Aorta (tissue), 5 donors: Measurements from ENCODE around the gene KCNMA1. TPM values are rescaled to one million over a fixed set of nuclear protein-coding genes. Genes with fewer than 3 reads are reported as not detected.
A peak's percentile ranks its signal among the peaks of the same experiment; 100 is the strongest.

Source experiments
- ATAC-seq: fragments of 200-7000 bp; cut with Tn5 transposase; one replicate; pipeline ENCODE4 v1.9.1; 2022; ENCODE audit warnings: moderate library complexity; ENCODE audit not compliant: low FRiP score
- DNase-seq, 2 donors: peaks; one replicate each; pipeline ENCODE4 v3.0.0-alpha.2; 2020
- H3K27ac ChIP-seq, 2 donors: one replicate each; pipeline ENCODE4 v1.5.1; 2013; ENCODE audit warnings: low read length in 2 of 2, mild to moderate bottlenecking in 2 of 2, moderate library complexity in 2 of 2, control low read depth in 1 of 2, inconsistent platforms in 1 of 2, low read depth in 1 of 2
- H3K27me3 ChIP-seq, 2 donors: one replicate each; pipeline ENCODE4 v1.6.1; 2013; ENCODE audit warnings: control low read depth in 1 of 2, low read length in 1 of 2, mild to moderate bottlenecking in 1 of 2, moderate library complexity in 1 of 2; ENCODE audit not compliant: insufficient read depth in 2 of 2, control insufficient read depth in 1 of 2
- H3K36me3 ChIP-seq, 2 donors: one replicate each; pipeline ENCODE4 v1.6.1; 2013; ENCODE audit warnings: control low read depth in 1 of 2, low read length in 1 of 2, mild to moderate bottlenecking in 1 of 2; ENCODE audit not compliant: insufficient read depth in 2 of 2, control insufficient read depth in 1 of 2
- H3K4me1 ChIP-seq, 2 donors: one replicate each; pipeline ENCODE4 v1.6.1; 2013; ENCODE audit warnings: low read length in 2 of 2, control low read depth in 1 of 2, mild to moderate bottlenecking in 1 of 2, moderate library complexity in 1 of 2; ENCODE audit not compliant: insufficient read depth in 2 of 2, control insufficient read depth in 1 of 2
- H3K4me3 ChIP-seq, 2 donors: one replicate each; pipeline ENCODE4 v1.5.1; 2013; ENCODE audit warnings: low read length in 2 of 2, control low read depth in 1 of 2, mild to moderate bottlenecking in 1 of 2
- H3K9me3 ChIP-seq: one replicate; pipeline ENCODE4 v1.6.1; 2013; ENCODE audit warnings: mild to moderate bottlenecking, low read length; ENCODE audit not compliant: control insufficient read depth
- WGBS, 2 donors: extraction: QIAGEN DNeasy Blood & Tissue Kit; methylation state at CpG; one replicate each; pipeline ENCODE4 v1.1.7; 2013; 5-methylcytosine and 5-hydroxymethylcytosine counted together
- intact Hi-C, 2 donors: fragments of 100-400 bp; cut with DNase I; formaldehyde crosslinking; loops; one replicate each; pipeline versions ENCODE4 v1.14.2 to v1.15.0; 2022
- polyA plus RNA-seq, 2 donors: library from polyadenylated mRNA; stranded (reverse); fragments of 200-250 nt; gene quantifications; one replicate each; pipeline ENCODE4 v1.2.3, GENCODE V29; 2013
- total RNA-seq, 2 donors: library from RNA; stranded (reverse); fragmentation: NEBNext Ultra II Directional; extraction: Animal tissue kit (Norgen Biotek cat#: 25700); gene quantifications; one replicate each; pipeline ENCODE4 v1.2.1, GENCODE V29; 2021
- donor health status: healthy with polysubstance abuse.
- donor health status: Bipolar disorder and iron deficiency.
- donor health status: DM: no; HTN: no; CAD: no.
- donor health status: DM: no; HTN: no; CAD: no.
- donor health status: DM: yes; HTN: yes; CAD: no.

The KCNMA1 gene
- total and polyA plus RNA-seq, 4 donors: 36.8 to 163 (median 125) TPM

DNA sequence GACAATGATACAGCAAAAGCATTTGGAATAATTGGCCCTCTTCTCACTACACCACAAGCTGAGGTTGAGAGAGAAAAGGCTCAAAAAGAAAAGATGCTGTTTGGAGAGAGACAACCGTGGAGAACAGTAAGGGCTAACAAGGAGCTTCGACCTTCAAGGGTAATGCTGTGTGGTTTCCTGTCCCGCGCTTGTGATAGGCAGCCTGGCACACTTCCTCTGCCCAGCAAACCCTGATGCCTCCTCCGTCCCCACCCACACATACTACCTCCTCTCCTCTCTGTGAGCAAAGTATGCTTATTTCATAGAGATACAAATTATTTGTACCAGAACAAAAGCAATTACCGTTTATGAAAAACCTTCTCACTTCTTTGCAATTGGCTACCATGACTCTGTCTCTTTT is 755.4 kb downstream of the KCNMA1 start:
- no peak for ATAC-seq
- WGBS, 2 donors: 81 to 89% methylated on average over 6 of the region's 6 CpGs
- Histone ChIP-seq H3K27ac (no peak overlapping the region), H3K36me3 (peaks cover 2 to 7% of the 10 kb centered on the region in 2 donors), H3K9me3 (no peaks in the 10 kb centered on the region), H3K4me3 (no peak overlapping the region), H3K27me3 (no peaks in the 10 kb centered on the region), H3K4me1 (no peaks in the 10 kb centered on the region)
- DNase-seq: peak in 1 of 2 donors; percentile 43
- intact Hi-C loops: no loop called here

DNA sequence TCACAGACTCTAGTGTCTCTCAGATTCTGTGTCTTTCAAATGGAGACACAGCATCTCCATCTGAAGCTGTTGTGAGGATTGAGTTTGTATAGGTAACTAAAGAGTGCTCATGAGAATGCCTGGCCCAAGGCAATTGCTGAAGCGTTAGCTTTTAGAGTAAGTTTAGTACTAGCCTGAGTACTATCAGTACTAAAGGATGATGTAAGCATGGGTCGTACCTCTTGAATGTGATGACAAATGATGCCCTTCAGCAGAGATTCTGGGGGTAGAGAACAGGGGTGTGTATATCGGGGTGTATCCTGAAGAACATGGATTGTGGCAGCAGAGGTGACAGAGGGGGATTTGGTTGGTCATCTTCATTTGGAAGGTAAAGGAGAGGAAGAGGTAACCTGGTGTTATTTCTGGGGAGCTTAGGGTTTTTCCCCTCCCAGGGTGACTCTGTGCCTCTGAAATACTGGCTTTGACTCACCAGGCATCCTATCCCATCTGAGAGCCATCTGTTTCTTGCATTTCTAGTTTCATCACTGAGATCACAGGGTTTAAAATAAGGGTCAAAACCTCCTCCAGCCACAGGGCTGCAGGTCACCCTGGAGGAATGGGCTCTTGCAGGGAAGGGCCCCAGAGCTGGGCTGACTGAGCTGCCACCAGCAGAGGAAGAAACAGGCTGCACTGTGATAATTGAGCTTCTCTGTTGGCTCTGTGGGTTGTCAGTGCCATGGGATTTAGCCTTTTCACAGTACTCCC is 756.0 kb downstream of the KCNMA1 start:
- WGBS, 2 donors: 85 to 86% methylated on average over 3 of the region's 3 CpGs
- Histone ChIP-seq H3K27ac (no peak overlapping the region), H3K27me3 (no peaks in the 10 kb centered on the region), H3K9me3 (no peaks in the 10 kb centered on the region), H3K36me3 (peaks cover 2 to 7% of the 10 kb centered on the region in 2 donors), H3K4me3 (no peak overlapping the region), H3K4me1 (no peaks in the 10 kb centered on the region)
- no peak for ATAC-seq
- DNase-seq: no peak
- intact Hi-C loops: no loop called here

DNA sequence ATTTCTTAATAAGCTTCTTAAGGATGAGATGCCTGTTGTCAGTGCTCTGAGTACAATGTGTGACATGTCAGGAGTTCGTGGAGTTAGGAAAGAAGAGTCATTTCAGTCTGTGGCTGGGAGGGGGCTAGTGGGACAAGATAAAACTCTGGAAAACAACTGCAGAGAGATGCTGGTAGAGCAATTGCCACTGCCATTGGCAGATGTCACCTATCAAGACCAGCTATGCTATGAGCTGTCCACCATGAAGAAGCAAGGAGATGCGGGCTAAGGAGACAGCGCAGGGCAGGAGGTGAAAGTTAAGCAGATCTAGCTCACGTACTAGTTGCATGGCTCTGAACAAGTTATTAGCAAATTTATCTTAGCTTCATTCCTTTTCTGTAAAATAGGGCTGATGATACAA is 756.7 kb downstream of the KCNMA1 start:
- intact Hi-C loops: no loop called here
- no peak overlapping the region for H3K27ac ChIP-seq
- H3K4me1 ChIP-seq: no peaks in the 10 kb centered on the region
- H3K9me3 ChIP-seq: no peaks in the 10 kb centered on the region
- peaks cover 2 to 7% of the 10 kb centered on the region in 2 donors for H3K36me3 ChIP-seq
- H3K4me3 ChIP-seq: no peak overlapping the region
- DNase-seq (no peak), ATAC-seq (no peak)
- H3K27me3 ChIP-seq: no peaks in the 10 kb centered on the region
- WGBS, 2 donors: 97 to 98% methylated on average over 4 of the region's 4 CpGs

GRCh38 chr10:76879116-76879913 is 758.3 kb downstream of the KCNMA1 start:
- Histone ChIP-seq H3K4me1 (no peaks in the 10 kb centered on the region), H3K27me3 (no peaks in the 10 kb centered on the region), H3K4me3 (no peak overlapping the region), H3K9me3 (no peaks in the 10 kb centered on the region), H3K36me3 (peaks cover 2 to 7% of the 10 kb centered on the region in 2 donors), H3K27ac (no peak overlapping the region)
- DNase-seq (no peak), ATAC-seq (no peak)
- 72 to 78% methylated on average over 9 of the region's 9 CpGs for WGBS, 2 donors
- intact Hi-C loops: no loop called here

- intact Hi-C loops: no loop called here
- no peak for DNase-seq
- 33 to 41% methylated on average over 3 of the region's 3 CpGs for WGBS, 2 donors
These were observed 759.1 kb downstream of the KCNMA1 start for GRCh38 chr10:76878514-76878913.

GRCh38 chr10:76874896-76875295 is 762.7 kb downstream of the KCNMA1 start:
- 32 to 39% methylated on average over 3 of the region's 3 CpGs for WGBS, 2 donors

More at GRCh38 chr10:76878514-76878913, 759.1 kb downstream of the KCNMA1 start:
- no peaks in the 10 kb centered on the region for H3K27me3 ChIP-seq
- peaks cover 0 to under 1% of the 10 kb centered on the region in 2 donors for H3K4me1 ChIP-seq
- H3K36me3 ChIP-seq: peaks cover 2 to 7% of the 10 kb centered on the region in 2 donors
- H3K27ac ChIP-seq: no peak overlapping the region
- H3K4me3 ChIP-seq: no peak overlapping the region
- no peaks in the 10 kb centered on the region for H3K9me3 ChIP-seq
- no peak for ATAC-seq

GRCh38 chr10:76874176-76874575 is 763.4 kb downstream of the KCNMA1 start:
- DNase-seq (peak; percentile 67 to 77), ATAC-seq (peak; percentile 90)
- Histone ChIP-seq H3K36me3 (no peaks in the 10 kb centered on the region), H3K9me3 (no peaks in the 10 kb centered on the region), H3K4me1 (peaks cover 0 to 2% of the 10 kb centered on the region in 2 donors), H3K4me3 (no peak overlapping the region), H3K27me3 (no peaks in the 10 kb centered on the region), H3K27ac (no peak overlapping the region)
- intact Hi-C loops: no loop called here
- WGBS, 2 donors: 4 to 10% methylated on average over 1 of the region's 1 CpG

More at GRCh38 chr10:76874896-76875295, 762.7 kb downstream of the KCNMA1 start:
- H3K4me1 ChIP-seq: peaks cover 0 to 2% of the 10 kb centered on the region in 2 donors
- no peaks in the 10 kb centered on the region for H3K9me3 ChIP-seq
- intact Hi-C loops: no loop called here
- peak overlapping the region; percentile 32 to 76 for H3K27ac ChIP-seq
- H3K4me3 ChIP-seq: no peak overlapping the region
- DNase-seq: no peak
- no peaks in the 10 kb centered on the region for H3K27me3 ChIP-seq
- no peaks in the 10 kb centered on the region for H3K36me3 ChIP-seq
- no peak for ATAC-seq

DNA sequence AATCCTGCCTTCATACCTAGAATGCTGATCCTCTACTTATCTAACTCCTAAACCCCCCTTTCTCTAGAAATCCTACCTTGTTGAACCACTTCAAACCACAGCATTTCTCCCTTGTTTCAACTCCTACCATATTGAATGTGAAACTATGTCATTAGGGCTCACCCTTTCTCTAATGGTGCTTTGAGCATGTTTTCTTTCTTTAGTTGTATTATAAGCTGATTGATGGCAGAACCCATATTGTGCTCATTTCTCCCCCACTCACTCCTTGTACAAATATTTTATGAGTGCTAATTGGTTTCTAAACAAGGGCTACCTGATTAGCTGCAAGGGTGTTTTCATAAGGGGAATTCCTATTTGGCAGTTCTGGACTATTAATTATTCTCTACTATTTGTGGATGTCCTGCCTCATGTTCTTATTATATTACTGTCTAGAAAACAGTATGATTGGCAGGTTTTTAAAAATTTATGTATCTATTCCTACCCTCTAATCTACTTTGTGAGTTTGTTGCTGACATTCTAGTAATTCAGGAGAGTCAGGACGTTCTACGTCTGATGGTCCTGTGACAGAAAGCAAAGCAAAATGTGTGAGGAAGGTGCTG is 765.8 kb downstream of the KCNMA1 start:
- no peaks in the 10 kb centered on the region for H3K27me3 ChIP-seq
- H3K9me3 ChIP-seq: no peaks in the 10 kb centered on the region
- no peak overlapping the region for H3K4me3 ChIP-seq
- DNase-seq: no peak
- peaks cover 0 to 2% of the 10 kb centered on the region in 2 donors for H3K4me1 ChIP-seq
- 93 to 95% methylated on average over 2 of the region's 2 CpGs for WGBS, 2 donors
- no peak for ATAC-seq
- H3K36me3 ChIP-seq: no peaks in the 10 kb centered on the region
- no peak overlapping the region for H3K27ac ChIP-seq
- intact Hi-C loops: no loop called here
